SU-DHL-6 (cell line): Measurements from ENCODE around the gene CENPE.
A peak's percentile ranks its signal among the peaks of the same experiment; 100 is the strongest.

ENCODE experiments used
- H2AFZ ChIP-seq: fragments of 200-600 bp; sonication (generic); 2 replicates; pipeline ENCODE4 v1.6.1; 2014; ENCODE audit warnings: low read depth, mild to moderate bottlenecking, moderate library complexity, mixed read lengths, antibody characterized with exemption, low read length; ENCODE audit not compliant: severe bottlenecking
- H3F3A ChIP-seq: fragments of 200-600 bp; shearing (Covaris generic); 2 replicates; pipeline ENCODE4 v1.6.0; 2016; ENCODE audit warnings: antibody characterized with exemption, mild to moderate bottlenecking; ENCODE audit not compliant: insufficient read depth
- H3K27ac ChIP-seq: fragments of 200-600 bp; sonication (generic); 2 replicates; pipeline ENCODE4 v1.5.1; 2016; ENCODE audit warnings: low read depth, mild to moderate bottlenecking, low read length, moderate library complexity, mixed read lengths
- H3K27me3 ChIP-seq: fragments of 200-600 bp; sonication (generic), shearing (Covaris generic); 2 replicates; pipeline ENCODE4 v1.6.0; 2014; ENCODE audit warnings: mild to moderate bottlenecking, low read length
- H3K36me3 ChIP-seq: fragments of 200-600 bp; sonication (generic); 2 replicates; pipeline ENCODE4 v1.6.1; 2014; ENCODE audit warnings: mild to moderate bottlenecking, low read length, mixed read lengths
- H3K4me2 ChIP-seq: fragments of 300-600, 200-600 bp; shearing (Covaris generic), sonication (generic); 2 replicates; pipeline ENCODE4 v1.6.0; 2014; ENCODE audit warnings: low read length, low read depth, mild to moderate bottlenecking; ENCODE audit not compliant: poor library complexity, severe bottlenecking
- H3K4me3 ChIP-seq: fragments of 200-600 bp; sonication (generic); 2 replicates; pipeline ENCODE4 v1.5.1; 2014; ENCODE audit warnings: antibody characterized with exemption, low read length, mild to moderate bottlenecking, mixed read lengths; ENCODE audit not compliant: insufficient read depth, poor library complexity, severe bottlenecking
- H3K79me2 ChIP-seq: fragments of 200-600 bp; sonication (generic); 2 replicates; pipeline ENCODE4 v1.6.1; 2014; ENCODE audit warnings: mild to moderate bottlenecking, low read length, moderate library complexity; ENCODE audit not compliant: insufficient read depth
- H3K9ac ChIP-seq: fragments of 200-600 bp; sonication (generic); 2 replicates; pipeline ENCODE4 v1.7.0; 2014; ENCODE audit warnings: mild to moderate bottlenecking, low read length
- H3K9me2 ChIP-seq: fragments of 200-600 bp; sonication (generic); replicated peaks from 2 replicates; pipeline ENCODE4 v1.6.1; 2014; ENCODE audit warnings: low read length; ENCODE audit not compliant: insufficient read depth
- H3K9me3 ChIP-seq: fragments of 200-600 bp; sonication (generic); 2 replicates; pipeline ENCODE4 v1.6.1; 2014; ENCODE audit warnings: low read length, mixed read lengths; ENCODE audit not compliant: insufficient read depth
- H4K20me1 ChIP-seq: fragments of 200-600 bp; sonication (generic); 2 replicates; pipeline ENCODE4 v1.6.1; 2014; ENCODE audit warnings: low read depth, mild to moderate bottlenecking, antibody characterized with exemption, low read length, moderate library complexity, mixed read lengths
- CTCF ChIP-seq: fragments of 200-600 bp; sonication (generic); IDR thresholded peaks from one replicate; pipeline ENCODE4 v1.5.1; 2017; ENCODE audit warnings: antibody characterized with exemption, mild to moderate bottlenecking, low read length, moderate library complexity; ENCODE audit not compliant: insufficient read depth, poor library complexity, severe bottlenecking
- EZH2phosphoT487 ChIP-seq: fragments of 200-600 bp; sonication (generic), shearing (Covaris generic); conservative IDR thresholded peaks from 2 replicates; pipeline ENCODE4 v1.6.1; 2018; ENCODE audit warnings: mild to moderate bottlenecking, antibody characterized with exemption, low read length, moderate library complexity, mixed read lengths

Gene CENPE

GRCh38 chr4:103075435-103075893, 122.7 kb downstream of the CENPE start:
- peak overlapping the region; percentile 92 for H3K27ac ChIP-seq
- H3K27me3 ChIP-seq, result no peaks in the 10 kb centered on the region
- H3K9ac ChIP-seq, result peak overlapping the region; percentile 84
- peaks cover 11% of the 10 kb centered on the region for H3F3A ChIP-seq
- no peak for TF ChIP-seq CTCF
- TF ChIP-seq EZH2phosphoT487, result no peak
- H3K9me3 ChIP-seq, result no peaks in the 10 kb centered on the region
- H3K9me2 ChIP-seq, result no peaks in the 10 kb centered on the region
- H3K4me2 ChIP-seq, result peak overlapping the region; percentile 89
- peaks cover 29% of the 10 kb centered on the region; the same call in 1 of the 2 replicates for H3K79me2 ChIP-seq
- H3K36me3 ChIP-seq, result no peaks in the 10 kb centered on the region
- H4K20me1 ChIP-seq, result no peaks in the 10 kb centered on the region
- no peak overlapping the region for H2AFZ ChIP-seq
- H3K4me3 ChIP-seq, result peak overlapping the region; percentile 65

DNA sequence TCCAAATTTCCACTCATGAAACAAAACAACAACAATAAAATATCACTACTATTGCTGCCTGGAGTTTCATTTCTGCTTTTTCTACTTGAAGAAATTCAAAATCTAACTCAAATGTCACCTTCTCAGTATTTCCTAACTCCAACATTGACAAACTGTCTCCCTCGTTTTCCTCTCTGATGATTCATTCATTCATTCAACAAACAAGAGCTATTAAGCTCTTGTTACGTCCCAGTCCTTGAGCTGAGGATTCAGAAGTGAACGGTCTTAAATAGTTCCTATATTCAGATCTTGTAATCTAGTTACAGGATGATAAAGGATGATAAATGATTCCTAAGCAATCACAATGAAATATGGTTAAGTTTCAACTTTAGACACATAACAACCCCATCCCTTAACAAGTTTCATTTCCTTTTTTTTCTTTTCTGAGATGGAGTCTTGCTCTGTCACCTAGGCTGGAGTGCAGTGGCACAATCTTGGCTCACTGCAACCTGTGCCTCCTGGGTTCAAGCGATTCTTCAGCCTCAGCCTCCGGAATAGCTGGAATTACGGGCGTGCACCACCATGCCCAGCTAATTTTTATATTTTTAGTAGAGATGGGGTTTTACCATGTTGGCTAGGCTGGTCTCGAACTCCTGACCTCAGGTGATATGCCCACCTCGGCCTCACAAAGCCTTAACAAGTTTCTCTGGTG, 123.3 kb downstream of the CENPE start:
- H3K4me3 ChIP-seq, result peak overlapping the region; percentile 65
- H3F3A ChIP-seq, result peaks cover 11% of the 10 kb centered on the region
- peaks cover 29% of the 10 kb centered on the region; the same call in 1 of the 2 replicates for H3K79me2 ChIP-seq
- no peaks in the 10 kb centered on the region for H3K36me3 ChIP-seq
- H3K4me2 ChIP-seq, result peak overlapping the region; percentile 89
- H3K27me3 ChIP-seq, result no peaks in the 10 kb centered on the region
- TF ChIP-seq EZH2phosphoT487 (no peak), CTCF (no peak)
- H3K9me2 ChIP-seq, result no peaks in the 10 kb centered on the region
- H3K27ac ChIP-seq, result peak overlapping the region; percentile 92
- H2AFZ ChIP-seq, result no peak overlapping the region
- H3K9me3 ChIP-seq, result no peaks in the 10 kb centered on the region
- peak overlapping the region; percentile 84 for H3K9ac ChIP-seq
- no peaks in the 10 kb centered on the region for H4K20me1 ChIP-seq

DNA sequence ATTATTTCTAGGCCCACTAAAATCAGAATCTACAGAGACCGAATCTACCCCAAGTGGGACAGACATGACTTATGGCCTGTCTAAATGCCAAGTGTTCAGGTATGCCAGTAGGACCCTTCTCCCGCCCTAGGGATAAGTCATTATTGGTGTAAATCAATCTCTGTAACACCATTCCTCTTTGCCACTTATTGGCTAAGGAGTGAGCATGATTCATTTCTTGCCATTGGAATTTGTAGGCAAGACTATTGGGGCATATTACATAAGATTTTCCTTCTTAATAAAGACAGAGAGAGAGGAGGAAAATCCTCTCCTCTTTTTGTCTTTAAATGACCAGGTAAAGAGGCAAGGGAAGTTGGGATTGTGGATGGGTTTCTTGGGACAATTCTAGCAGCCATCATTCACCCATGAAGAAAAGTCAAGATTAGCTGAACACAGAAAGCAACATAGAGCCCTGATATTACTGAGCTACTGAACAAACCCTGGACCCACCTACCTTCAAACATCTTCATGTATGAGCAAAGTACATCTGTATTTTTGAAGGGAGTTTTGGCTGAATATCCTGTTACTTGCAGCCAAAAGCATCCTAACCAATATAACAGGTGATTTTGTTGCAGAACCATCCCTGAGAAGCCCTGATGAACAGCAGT, 124.2 kb downstream of the CENPE start:
- H2AFZ ChIP-seq, result no peak overlapping the region
- no peaks in the 10 kb centered on the region for H3K9me3 ChIP-seq
- peaks cover 35% of the 10 kb centered on the region; the same call in 1 of the 2 replicates for H3K79me2 ChIP-seq
- TF ChIP-seq CTCF (no peak), EZH2phosphoT487 (no peak)
- H3K36me3 ChIP-seq, result no peaks in the 10 kb centered on the region
- H3K4me2 ChIP-seq, result peak overlapping the region; percentile 89
- H3K4me3 ChIP-seq, result no peak overlapping the region
- H3K9ac ChIP-seq, result no peak overlapping the region
- H3K9me2 ChIP-seq, result no peaks in the 10 kb centered on the region
- H3K27ac ChIP-seq, result peak overlapping the region; percentile 92
- H3K27me3 ChIP-seq, result no peaks in the 10 kb centered on the region
- peaks cover 10% of the 10 kb centered on the region for H3F3A ChIP-seq
- H4K20me1 ChIP-seq, result no peaks in the 10 kb centered on the region
